ENCODE measurements around the gene MROH2A. TPM values are rescaled to one million over a fixed set of nuclear protein-coding genes. Genes with fewer than 3 reads are reported as not detected.

Gene MROH2A
- total RNA-seq, 1 experiment from 2014 or later, result 1.4 TPM

GRCh38 chr2:233862261-233862768 is 84.2 kb downstream of the MROH2A start:
- CTCF ChIA-PET, result no interaction called here
- intact Hi-C loops (cut with micrococcal nuclease; ENCODE audit: unreplicated experiment), result loop anchor here (10.0 kb wide), 1 partner anchor 382 kb away; no protein-coding TSS in a partner anchor
- Histone ChIP-seq H4K20me1 (ENCODE audit: insufficient read depth) (no peaks in the 10 kb centered on the region), H3K4me2 (no peak overlapping the region), H3F3A (ENCODE audit: insufficient read depth, low read depth) (no peaks in the 10 kb centered on the region), H3K27me3 (ENCODE audit: insufficient read depth, low read depth) (no peaks in the 10 kb centered on the region), H2AFZ (no peak overlapping the region), H3K9me3 (ENCODE audit: insufficient read depth, low read depth) (no peaks in the 10 kb centered on the region), H3K79me2 (ENCODE audit: low read depth) (peaks cover 26% of the 10 kb centered on the region), H3K27ac (no peak overlapping the region), H3K36me3 (ENCODE audit: low read depth) (peaks cover 30% of the 10 kb centered on the region), H3K4me1 (replicated peaks; ENCODE audit: insufficient read depth) (peaks cover 22% of the 10 kb centered on the region), H3K9me2 (ENCODE audit: insufficient read depth) (no peaks in the 10 kb centered on the region), H3K4me3 (no peak overlapping the region)
- TF ChIP-seq EZH2 (IDR thresholded peaks at IDR 0.05; ENCODE audit: low read depth), result no peak
- BruUV-seq (replicated peaks), result no TSS peak
- POLR2A ChIA-PET (ENCODE audit: unreplicated experiment), result interaction anchor here (0.6 kb wide), 1 partner anchor 389 kb away, joined by 4 read pairs; no protein-coding TSS in a partner anchor
- no peak for DNase-seq

GRCh38 chr2:233865838-233866237 is 87.7 kb downstream of the MROH2A start:
- Histone ChIP-seq H3K9me2 (ENCODE audit: insufficient read depth) (no peaks in the 10 kb centered on the region), H3K4me2 (peak overlapping the region; percentile 17), H3F3A (ENCODE audit: insufficient read depth, low read depth) (no peaks in the 10 kb centered on the region), H3K27ac (no peak overlapping the region), H3K4me1 (replicated peaks; ENCODE audit: insufficient read depth) (peaks cover 24% of the 10 kb centered on the region), H3K36me3 (ENCODE audit: low read depth) (peaks cover 32% of the 10 kb centered on the region), H3K4me3 (peak overlapping the region; percentile 6; the same call in 1 of the 2 replicates), H2AFZ (no peak overlapping the region), H3K79me2 (ENCODE audit: low read depth) (peaks cover 32% of the 10 kb centered on the region), H3K27me3 (ENCODE audit: insufficient read depth, low read depth) (no peaks in the 10 kb centered on the region), H4K20me1 (ENCODE audit: insufficient read depth) (no peaks in the 10 kb centered on the region), H3K9me3 (ENCODE audit: insufficient read depth, low read depth) (no peaks in the 10 kb centered on the region)
- ChIA-PET CTCF (no interaction called here), POLR2A (ENCODE audit: unreplicated experiment) (no interaction called here)
- DNase-seq, result no peak
- BruUV-seq (replicated peaks), result no TSS peak
- intact Hi-C loops (cut with micrococcal nuclease; ENCODE audit: unreplicated experiment), result loop anchor here (10.0 kb wide), 1 partner anchor 379 kb away; no protein-coding TSS in a partner anchor
- TF ChIP-seq CTCF (conservative IDR thresholded peaks at IDR 0.05) (peak; percentile 52), EZH2 (IDR thresholded peaks at IDR 0.05; ENCODE audit: low read depth) (no peak)

- DNase-seq, result no peak
- Histone ChIP-seq H2AFZ (no peak overlapping the region), H3K4me2 (0 out of 2 replicates have a peak overlapping the region, but pooled peaks have one; percentile 17), H3K9me3 (ENCODE audit: insufficient read depth, low read depth) (no peaks in the 10 kb centered on the region), H3F3A (ENCODE audit: insufficient read depth, low read depth) (no peaks in the 10 kb centered on the region), H3K36me3 (ENCODE audit: low read depth) (peaks cover 32% of the 10 kb centered on the region), H3K4me3 (no peak overlapping the region), H3K79me2 (ENCODE audit: low read depth) (peaks cover 32% of the 10 kb centered on the region), H3K4me1 (replicated peaks; ENCODE audit: insufficient read depth) (peaks cover 24% of the 10 kb centered on the region), H3K9me2 (ENCODE audit: insufficient read depth) (no peaks in the 10 kb centered on the region), H4K20me1 (ENCODE audit: insufficient read depth) (no peaks in the 10 kb centered on the region), H3K27ac (no peak overlapping the region), H3K27me3 (ENCODE audit: insufficient read depth, low read depth) (0 out of 2 replicates have a peak, but pooled peaks cover under 1% of the 10 kb centered on the region)
- ChIA-PET POLR2A (ENCODE audit: unreplicated experiment) (no interaction called here), CTCF (no interaction called here)
- no TSS peak for BruUV-seq (replicated peaks)
- intact Hi-C loops (cut with micrococcal nuclease; ENCODE audit: unreplicated experiment), result loop anchor here (10.0 kb wide), 1 partner anchor 378 kb away; no protein-coding TSS in a partner anchor
- TF ChIP-seq CTCF (conservative IDR thresholded peaks at IDR 0.05), result no peak
- TF ChIP-seq EZH2 (IDR thresholded peaks at IDR 0.05; ENCODE audit: low read depth), result no peak
Observed at GRCh38 chr2:233866479-233866878, 88.3 kb downstream of the MROH2A start.

All from PC-9 (cell line).